Measurements from ENCODE around the gene CSF2.

DNA sequence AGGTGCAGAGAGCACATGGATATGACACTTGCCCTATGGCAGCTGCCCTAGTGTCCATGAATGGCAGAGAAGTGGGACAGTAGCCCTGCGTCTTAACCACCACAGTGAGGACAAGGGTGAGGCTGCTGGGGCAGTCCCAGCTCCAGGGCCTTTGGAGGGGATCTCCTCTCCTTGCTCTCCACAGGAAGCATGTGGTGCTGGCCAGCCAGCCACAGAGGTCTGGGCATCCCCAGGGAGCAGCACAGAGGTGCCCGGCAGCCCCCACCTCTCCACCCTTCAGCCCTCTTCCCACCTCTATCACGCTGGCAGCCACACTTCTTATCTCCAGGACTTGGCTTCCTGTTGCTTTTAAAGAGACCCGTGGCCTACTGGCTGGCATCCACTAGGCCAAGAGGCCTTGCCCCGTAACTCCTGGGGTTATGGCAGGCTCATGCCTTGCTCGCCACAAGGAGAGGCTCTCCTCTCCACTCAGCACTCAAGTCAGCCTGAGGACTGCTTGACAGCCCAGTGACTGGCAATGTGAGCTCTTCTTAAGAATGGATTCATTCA lies 21.9 kb downstream of the CSF2 start:
- TF ChIP-seq, protein P1, sequence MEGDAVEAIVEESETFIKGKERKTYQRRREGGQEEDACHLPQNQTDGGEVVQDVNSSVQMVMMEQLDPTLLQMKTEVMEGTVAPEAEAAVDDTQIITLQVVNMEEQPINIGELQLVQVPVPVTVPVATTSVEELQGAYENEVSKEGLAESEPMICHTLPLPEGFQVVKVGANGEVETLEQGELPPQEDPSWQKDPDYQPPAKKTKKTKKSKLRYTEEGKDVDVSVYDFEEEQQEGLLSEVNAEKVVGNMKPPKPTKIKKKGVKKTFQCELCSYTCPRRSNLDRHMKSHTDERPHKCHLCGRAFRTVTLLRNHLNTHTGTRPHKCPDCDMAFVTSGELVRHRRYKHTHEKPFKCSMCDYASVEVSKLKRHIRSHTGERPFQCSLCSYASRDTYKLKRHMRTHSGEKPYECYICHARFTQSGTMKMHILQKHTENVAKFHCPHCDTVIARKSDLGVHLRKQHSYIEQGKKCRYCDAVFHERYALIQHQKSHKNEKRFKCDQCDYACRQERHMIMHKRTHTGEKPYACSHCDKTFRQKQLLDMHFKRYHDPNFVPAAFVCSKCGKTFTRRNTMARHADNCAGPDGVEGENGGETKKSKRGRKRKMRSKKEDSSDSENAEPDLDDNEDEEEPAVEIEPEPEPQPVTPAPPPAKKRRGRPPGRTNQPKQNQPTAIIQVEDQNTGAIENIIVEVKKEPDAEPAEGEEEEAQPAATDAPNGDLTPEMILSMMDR (conservative IDR thresholded peaks at IDR 0.05): no peak
- no peak for TF ChIP-seq ZFX (IDR thresholded peaks at IDR 0.05)

All from C4-2B (cell line).